Left cardiac atrium (tissue), 4 donors: ENCODE data around the gene OR52A1. TPM values are rescaled to one million over a fixed set of nuclear protein-coding genes. Genes with fewer than 3 reads are reported as not detected.
"Not testable (repeated sequence)": the region's sequence is repeated elsewhere in the genome, so short reads cannot be mapped to it uniquely, and the experiment has no call there.

Experiments
- ATAC-seq, 2 donors: fragments of 200-7000 bp; cut with Tn5 transposase; one replicate each; pipeline ENCODE4 v1.9.1; 2020; ENCODE audit warnings: mild to moderate bottlenecking in 2 of 2, moderate library complexity in 2 of 2
- DNase-seq: peaks from one replicate; pipeline ENCODE4 v3.0.0-alpha.2; 2020
- intact Hi-C, 2 donors: fragments of 100-400 bp; cut with DNase I; formaldehyde crosslinking; loops; one replicate each; pipeline versions ENCODE4 v1.14.1 to v1.15.1; 2022 to 2023
- long read RNA-seq: library from polyadenylated mRNA; unstranded; transcript quantifications from one replicate; pipeline ENCODE4 v2.0.0, GENCODE V29; 2021
- total RNA-seq, 2 donors: library from RNA; stranded (reverse); fragmentation: NEBNext Ultra II Directional; extraction: Animal tissue kit (Norgen Biotek cat#: 25700); gene quantifications; one replicate each; pipeline ENCODE4 v1.2.1, GENCODE V29; 2021
- donor health status: DM: no; HTN: yes; CAD: no.
- donor health status: DM: no; HTN: yes; CAD: no; lungs with severe emphysema.
- donor health status: DM: yes; HTN: yes; CAD: no.
- donor health status: Dilated cardiomyopathy.

The OR52A1 gene
- not detected for total RNA-seq
- long read RNA-seq = 0 reads

GRCh38 chr11:5154657-5155056, at the start of gene OR52A1:
OR52A1 (minus strand) TSS chr11:5154757; CDS start chr11:5152369, 2,388 bp downstream.
- no peak for ATAC-seq
- intact Hi-C loops = no loop called here
- no peak for DNase-seq

GRCh38 chr11:5203366-5203765, 48.8 kb upstream of the OR52A1 start:
- DNase-seq (no peak), ATAC-seq (no peak)
- intact Hi-C loops = no loop called here

GRCh38 chr11:5200582-5200981, 46.0 kb upstream of the OR52A1 start, which contains the start of gene OR51V1:
OR51V1 (minus strand) TSS chr11:5200682; CDS start chr11:5200682, 0 bp downstream.
- DNase-seq = no peak
- no peak for ATAC-seq
- intact Hi-C loops = no loop called here

- intact Hi-C loops = no loop called here
- DNase-seq (no peak), ATAC-seq (no peak)
Observed at GRCh38 chr11:5198285-5198684, 43.7 kb upstream of the OR52A1 start.

- ATAC-seq = no peak
- intact Hi-C loops = no loop called here
- DNase-seq = no peak
Observed at GRCh38 chr11:5197536-5197935, 43.0 kb upstream of the OR52A1 start.

GRCh38 chr11:5196731-5197130, 42.2 kb upstream of the OR52A1 start:
- no peak for ATAC-seq
- intact Hi-C loops = no loop called here
- no peak for DNase-seq

GRCh38 chr11:5196067-5196466, 41.5 kb upstream of the OR52A1 start:
- ATAC-seq = no peak
- intact Hi-C loops = no loop called here
- DNase-seq = no peak

GRCh38 chr11:5192738-5193137, 38.2 kb upstream of the OR52A1 start:
- no peak for ATAC-seq
- intact Hi-C loops = no loop called here
- DNase-seq = no peak

GRCh38 chr11:5188201-5188600, 33.6 kb upstream of the OR52A1 start:
- intact Hi-C loops = no loop called here
- ATAC-seq = no peak
- no peak for DNase-seq

GRCh38 chr11:5178046-5178837, 23.7 kb upstream of the OR52A1 start:
- intact Hi-C loops = no loop called here
- ATAC-seq = no peak

GRCh38 chr11:5174934-5175333, 20.4 kb upstream of the OR52A1 start:
- intact Hi-C loops = no loop called here
- DNase-seq (no peak), ATAC-seq (no peak)

More at GRCh38 chr11:5178046-5178837, 23.7 kb upstream of the OR52A1 start:
- no peak for DNase-seq

GRCh38 chr11:5171856-5172255, 17.3 kb upstream of the OR52A1 start:
- DNase-seq = no peak
- intact Hi-C loops = no loop called here
- no peak for ATAC-seq

GRCh38 chr11:5165898-5166297, 11.3 kb upstream of the OR52A1 start:
- intact Hi-C loops, ATAC-seq, DNase-seq: not testable (repeated sequence)

- ATAC-seq, intact Hi-C loops, DNase-seq: not testable (repeated sequence)
Observed at GRCh38 chr11:5164807-5165206, 10.2 kb upstream of the OR52A1 start.

- ATAC-seq, intact Hi-C loops, DNase-seq: not testable (repeated sequence)
Observed at GRCh38 chr11:5161045-5161444, 6.5 kb upstream of the OR52A1 start.

- intact Hi-C loops, DNase-seq, ATAC-seq: not testable (repeated sequence)
Observed at GRCh38 chr11:5160217-5160616, 5.7 kb upstream of the OR52A1 start.

- intact Hi-C loops = no loop called here
- DNase-seq = no peak
- ATAC-seq = no peak
Observed at GRCh38 chr11:5159806-5160205, 5.2 kb upstream of the OR52A1 start.

- no peak for DNase-seq
- intact Hi-C loops = no loop called here
- no peak for ATAC-seq
Observed at GRCh38 chr11:5153574-5154431, 754 bp downstream of the OR52A1 start.

GRCh38 chr11:5151713-5152153, 2.8 kb downstream of the OR52A1 start:
- ATAC-seq (no peak), DNase-seq (no peak)
- intact Hi-C loops = no loop called here

- ATAC-seq, DNase-seq, intact Hi-C loops: not testable (repeated sequence)
Observed at GRCh38 chr11:5144206-5144605, 10.4 kb downstream of the OR52A1 start.
